Measurements from ENCODE around the gene YIF1B.

DNA sequence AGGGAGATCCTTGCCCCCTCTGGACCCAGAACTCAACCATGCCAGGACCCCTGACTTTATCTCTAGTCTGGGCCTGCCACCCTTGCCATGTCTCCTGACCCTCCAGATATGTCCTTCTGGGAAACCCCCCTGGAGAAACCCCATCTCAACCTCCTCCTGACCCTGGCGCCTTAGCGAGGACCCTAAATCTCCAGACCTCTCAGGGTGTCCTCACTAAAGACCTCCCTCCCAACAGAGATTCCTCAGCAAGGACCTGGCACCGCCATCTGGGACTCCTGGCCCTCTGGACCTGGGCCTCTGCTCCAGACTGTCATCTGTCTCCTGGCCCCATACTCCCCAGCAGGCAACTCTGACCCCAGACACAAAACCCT is 5.2 kb upstream of the YIF1B start:
- TF ChIP-seq, protein P1, sequence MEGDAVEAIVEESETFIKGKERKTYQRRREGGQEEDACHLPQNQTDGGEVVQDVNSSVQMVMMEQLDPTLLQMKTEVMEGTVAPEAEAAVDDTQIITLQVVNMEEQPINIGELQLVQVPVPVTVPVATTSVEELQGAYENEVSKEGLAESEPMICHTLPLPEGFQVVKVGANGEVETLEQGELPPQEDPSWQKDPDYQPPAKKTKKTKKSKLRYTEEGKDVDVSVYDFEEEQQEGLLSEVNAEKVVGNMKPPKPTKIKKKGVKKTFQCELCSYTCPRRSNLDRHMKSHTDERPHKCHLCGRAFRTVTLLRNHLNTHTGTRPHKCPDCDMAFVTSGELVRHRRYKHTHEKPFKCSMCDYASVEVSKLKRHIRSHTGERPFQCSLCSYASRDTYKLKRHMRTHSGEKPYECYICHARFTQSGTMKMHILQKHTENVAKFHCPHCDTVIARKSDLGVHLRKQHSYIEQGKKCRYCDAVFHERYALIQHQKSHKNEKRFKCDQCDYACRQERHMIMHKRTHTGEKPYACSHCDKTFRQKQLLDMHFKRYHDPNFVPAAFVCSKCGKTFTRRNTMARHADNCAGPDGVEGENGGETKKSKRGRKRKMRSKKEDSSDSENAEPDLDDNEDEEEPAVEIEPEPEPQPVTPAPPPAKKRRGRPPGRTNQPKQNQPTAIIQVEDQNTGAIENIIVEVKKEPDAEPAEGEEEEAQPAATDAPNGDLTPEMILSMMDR (IDR thresholded peaks at IDR 0.05), result no peak
- TF ChIP-seq POLR2AphosphoS5 (IDR thresholded peaks at IDR 0.05), result no peak
